ENCODE data around the gene MED12L. TPM values are rescaled to one million over a fixed set of nuclear protein-coding genes. Genes with fewer than 3 reads are reported as not detected.

The MED12L gene
- total RNA-seq, 2 donors from 2014 or later, result 15.5 to 28.9 TPM

GRCh38 chr3:151362751-151363174 is 277.3 kb downstream of the MED12L start:
- Mint-ChIP-seq H3K4me1 (peaks cover 7% of the 10 kb centered on the region), H3K9me3 (no peaks in the 10 kb centered on the region), H3K4me3 (no peak overlapping the region), H3K36me3 (ENCODE audit: low read depth) (peaks cover 1% of the 10 kb centered on the region), H3K27me3 (ENCODE audit: insufficient read depth) (no peaks in the 10 kb centered on the region), H3K27ac (no peak overlapping the region)
- H3K27ac ChIP-seq (ENCODE audit: low read depth, low read length), result no peak overlapping the region
- no peak overlapping the region for H3K4me3 ChIP-seq (ENCODE audit: low read length)
- no peaks in the 10 kb centered on the region for H3K9me3 ChIP-seq (ENCODE audit: control insufficient read depth, low read length)
- TF ChIP-seq CTCF (conservative IDR thresholded peaks at IDR 0.05), result no peak
- no peaks in the 10 kb centered on the region for H3K36me3 ChIP-seq (ENCODE audit: control insufficient read depth, insufficient read depth, low read length)
- no peaks in the 10 kb centered on the region for H3K27me3 ChIP-seq (ENCODE audit: control insufficient read depth, insufficient read depth, low read length, poor library complexity, severe bottlenecking)
- DNase-seq, result no peak
- H3K9ac ChIP-seq (ENCODE audit: extremely low read depth, low read length, poor library complexity, severe bottlenecking), result no peak overlapping the region
- 90 to 92% methylated on average over 3 of the region's 3 CpGs for WGBS, 2 experiments (ENCODE audit: insufficient coverage in 1 of 2, insufficient read length in 1 of 2)
- H3K4me1 ChIP-seq (ENCODE audit: control insufficient read depth, insufficient read depth, low read length), result peaks cover 2% of the 10 kb centered on the region

- Mint-ChIP-seq H3K36me3 (ENCODE audit: low read depth) (peaks cover 7% of the 10 kb centered on the region), H3K4me1 (peaks cover 7% of the 10 kb centered on the region), H3K27me3 (ENCODE audit: insufficient read depth) (no peaks in the 10 kb centered on the region), H3K27ac (no peak overlapping the region), H3K9me3 (no peaks in the 10 kb centered on the region), H3K4me3 (no peak overlapping the region)
- Histone ChIP-seq H3K4me3 (ENCODE audit: low read length) (no peak overlapping the region), H3K9ac (ENCODE audit: extremely low read depth, low read length, poor library complexity, severe bottlenecking) (no peak overlapping the region), H3K4me1 (ENCODE audit: control insufficient read depth, insufficient read depth, low read length) (peaks cover 2% of the 10 kb centered on the region), H3K36me3 (ENCODE audit: control insufficient read depth, insufficient read depth, low read length) (peaks cover 11% of the 10 kb centered on the region), H3K9me3 (ENCODE audit: control insufficient read depth, low read length) (no peaks in the 10 kb centered on the region), H3K27me3 (ENCODE audit: control insufficient read depth, insufficient read depth, low read length, poor library complexity, severe bottlenecking) (no peaks in the 10 kb centered on the region), H3K27ac (ENCODE audit: low read depth, low read length) (no peak overlapping the region)
- 95% methylated on average over 3 of the region's 3 CpGs; no CpG with 5 or more reads in 1 of the 2 experiments for WGBS, 2 experiments (ENCODE audit: insufficient coverage in 1 of 2, insufficient read length in 1 of 2)
- DNase-seq, result no peak
- TF ChIP-seq CTCF (conservative IDR thresholded peaks at IDR 0.05), result no peak
Measured at GRCh38 chr3:151366993-151367392, 281.5 kb downstream of the MED12L start.

GRCh38 chr3:151367448-151367847 is 282.0 kb downstream of the MED12L start:
- no peak for TF ChIP-seq CTCF (conservative IDR thresholded peaks at IDR 0.05)
- Histone ChIP-seq H3K9ac (ENCODE audit: extremely low read depth, low read length, poor library complexity, severe bottlenecking) (no peak overlapping the region), H3K27ac (ENCODE audit: low read depth, low read length) (no peak overlapping the region), H3K27me3 (ENCODE audit: control insufficient read depth, insufficient read depth, low read length, poor library complexity, severe bottlenecking) (no peaks in the 10 kb centered on the region), H3K4me1 (ENCODE audit: control insufficient read depth, insufficient read depth, low read length) (peaks cover 2% of the 10 kb centered on the region), H3K36me3 (ENCODE audit: control insufficient read depth, insufficient read depth, low read length) (peaks cover 13% of the 10 kb centered on the region), H3K9me3 (ENCODE audit: control insufficient read depth, low read length) (no peaks in the 10 kb centered on the region), H3K4me3 (ENCODE audit: low read length) (no peak overlapping the region)
- H3K9me3 Mint-ChIP-seq, result no peaks in the 10 kb centered on the region
- peaks cover 7% of the 10 kb centered on the region for H3K4me1 Mint-ChIP-seq
- H3K27me3 Mint-ChIP-seq (ENCODE audit: insufficient read depth), result no peaks in the 10 kb centered on the region
- DNase-seq, result no peak
- 90% methylated on average over 4 of the region's 5 CpGs; no CpG with 5 or more reads in 1 of the 2 experiments for WGBS, 2 experiments (ENCODE audit: insufficient coverage in 1 of 2, insufficient read length in 1 of 2)
- H3K4me3 Mint-ChIP-seq, result no peak overlapping the region
- H3K27ac Mint-ChIP-seq, result no peak overlapping the region
- peaks cover 7% of the 10 kb centered on the region for H3K36me3 Mint-ChIP-seq (ENCODE audit: low read depth)
